ENCODE results near the gene CLDND1. TPM values are rescaled to one million over a fixed set of nuclear protein-coding genes. Genes with fewer than 3 reads are reported as not detected.

CLDND1 gene
- total and polyA plus RNA-seq, 2 of the 4 experiments (the other 2 are of a cell fraction) = 75.8 to 78.3 TPM

- TF ChIP-seq, protein P1, sequence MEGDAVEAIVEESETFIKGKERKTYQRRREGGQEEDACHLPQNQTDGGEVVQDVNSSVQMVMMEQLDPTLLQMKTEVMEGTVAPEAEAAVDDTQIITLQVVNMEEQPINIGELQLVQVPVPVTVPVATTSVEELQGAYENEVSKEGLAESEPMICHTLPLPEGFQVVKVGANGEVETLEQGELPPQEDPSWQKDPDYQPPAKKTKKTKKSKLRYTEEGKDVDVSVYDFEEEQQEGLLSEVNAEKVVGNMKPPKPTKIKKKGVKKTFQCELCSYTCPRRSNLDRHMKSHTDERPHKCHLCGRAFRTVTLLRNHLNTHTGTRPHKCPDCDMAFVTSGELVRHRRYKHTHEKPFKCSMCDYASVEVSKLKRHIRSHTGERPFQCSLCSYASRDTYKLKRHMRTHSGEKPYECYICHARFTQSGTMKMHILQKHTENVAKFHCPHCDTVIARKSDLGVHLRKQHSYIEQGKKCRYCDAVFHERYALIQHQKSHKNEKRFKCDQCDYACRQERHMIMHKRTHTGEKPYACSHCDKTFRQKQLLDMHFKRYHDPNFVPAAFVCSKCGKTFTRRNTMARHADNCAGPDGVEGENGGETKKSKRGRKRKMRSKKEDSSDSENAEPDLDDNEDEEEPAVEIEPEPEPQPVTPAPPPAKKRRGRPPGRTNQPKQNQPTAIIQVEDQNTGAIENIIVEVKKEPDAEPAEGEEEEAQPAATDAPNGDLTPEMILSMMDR (conservative IDR thresholded peaks at IDR 0.05; ENCODE audit: low read depth, low read length) = no peak
- TF ChIP-seq RAD21 (IDR thresholded peaks at IDR 0.05; ENCODE audit: low read length) (no peak), RCOR1 (IDR thresholded peaks at IDR 0.05; ENCODE audit: insufficient replicate concordance, low read length) (no peak), CHD1 (IDR thresholded peaks at IDR 0.05; ENCODE audit: low read depth, low read length) (no peak), FOS (IDR thresholded peaks at IDR 0.05; ENCODE audit: low read depth, low read length) (no peak)
These were observed at the start of gene CLDND1 (continued) for GRCh38 chr3:98522544-98523281.

All from IMR-90 (cell line).